Endodermal cell (in vitro differentiated cells): ENCODE data around the gene NPDC1. TPM values are rescaled to one million over a fixed set of nuclear protein-coding genes. Genes with fewer than 3 reads are reported as not detected.
A peak's percentile ranks its signal among the peaks of the same experiment; 100 is the strongest.

Experiments used
- DNase-seq: peaks from one replicate; pipeline ENCODE4 v3.0.0-alpha.2; 2017
- H3K27ac ChIP-seq: 2 replicates; pipeline ENCODE4 v1.5.1; 2013; ENCODE audit warnings: mild to moderate bottlenecking, low read depth, low read length, moderate library complexity
- H3K27me3 ChIP-seq: 2 replicates; pipeline ENCODE4 v1.6.1; 2013; ENCODE audit warnings: mild to moderate bottlenecking, low read length, moderate library complexity; ENCODE audit not compliant: insufficient read depth, control insufficient read depth, poor library complexity, severe bottlenecking
- H3K36me3 ChIP-seq: 2 replicates; pipeline ENCODE4 v1.7.0; 2013; ENCODE audit warnings: mild to moderate bottlenecking, low read length, moderate library complexity; ENCODE audit not compliant: control insufficient read depth, insufficient read depth
- H3K4me1 ChIP-seq: one replicate; pipeline ENCODE4 v1.7.0; 2013; ENCODE audit warnings: low read length; ENCODE audit not compliant: control insufficient read depth, insufficient read depth
- H3K4me3 ChIP-seq: 2 replicates; pipeline ENCODE4 v1.5.1; 2013; ENCODE audit warnings: mild to moderate bottlenecking, low read length, moderate library complexity
- H3K9ac ChIP-seq: 2 replicates; pipeline ENCODE4 v1.6.1; 2013; ENCODE audit warnings: mild to moderate bottlenecking, low read length, moderate library complexity; ENCODE audit not compliant: poor library complexity, severe bottlenecking; ENCODE audit errors: extremely low read depth
- H3K9me3 ChIP-seq: 2 replicates; pipeline ENCODE4 v1.6.1; 2013; ENCODE audit warnings: mild to moderate bottlenecking, low read length, moderate library complexity; ENCODE audit not compliant: control insufficient read depth
- H3K27ac Mint-ChIP-seq: 2 replicates; pipeline ENCODE4 v1.8.0; 2020; ENCODE audit warnings: mixed read lengths
- H3K27me3 Mint-ChIP-seq: 2 replicates; pipeline ENCODE4 v1.8.0; 2021; ENCODE audit warnings: mild to moderate bottlenecking, mixed read lengths; ENCODE audit not compliant: insufficient read depth
- H3K36me3 Mint-ChIP-seq: 2 replicates; pipeline ENCODE4 v1.8.0; 2020; ENCODE audit warnings: low read depth, mixed read lengths
- H3K4me1 Mint-ChIP-seq: 2 replicates; pipeline ENCODE4 v1.8.0; 2020; ENCODE audit warnings: mixed read lengths
- H3K4me3 Mint-ChIP-seq: 2 replicates; pipeline ENCODE4 v1.8.0; 2020; ENCODE audit warnings: mild to moderate bottlenecking, moderate library complexity, mixed read lengths
- H3K9me3 Mint-ChIP-seq: 2 replicates; pipeline ENCODE4 v1.8.0; 2020; ENCODE audit warnings: mild to moderate bottlenecking, mixed read lengths
- CTCF ChIP-seq: fragments of 200-600 bp; sonication (generic); conservative IDR thresholded peaks from 2 replicates; pipeline ENCODE4 v1.5.0; 2021; ENCODE audit warnings: antibody characterized with exemption, mild to moderate bottlenecking
- WGBS, 2 experiments: methylation state at CpG; one replicate each; pipeline versions ENCODE4 v1.1.5 to v1.1.7; 2013; ENCODE audit warnings: missing lambda C conversion rate in 2 of 2, mixed read lengths in 1 of 2; ENCODE audit not compliant: insufficient coverage in 1 of 2, insufficient read length in 1 of 2; 5-methylcytosine and 5-hydroxymethylcytosine counted together
- total RNA-seq, 2 donors: library from RNA; stranded (reverse); fragmentation: NEBNext Ultra II Directional in 1 of 2; extraction: Animal tissue kit (Norgen Biotek cat#: 25700) in 1 of 2; gene quantifications; 2 replicates in 1 of 2; 3 replicates in 1 of 2; pipeline ENCODE4 v1.2.1, GENCODE V29; 2021

Gene NPDC1
- total RNA-seq, 2 donors from 2014 or later = 60.8 to 73.3 TPM

GRCh38 chr9:137052998-137053943 lies 7.3 kb upstream of the NPDC1 start:
- no peaks in the 10 kb centered on the region for H3K9me3 ChIP-seq
- 14 to 20% methylated on average over 13 to 71 of the region's 71 CpGs for WGBS, 2 experiments
- H3K4me1 ChIP-seq = no peaks in the 10 kb centered on the region
- H3K4me1 Mint-ChIP-seq = peaks cover 2% of the 10 kb centered on the region
- peak; percentile 75 for DNase-seq
- H3K27ac ChIP-seq = no peak overlapping the region
- peaks cover 51% of the 10 kb centered on the region for H3K27me3 Mint-ChIP-seq
- H3K36me3 ChIP-seq = no peaks in the 10 kb centered on the region
- no peak overlapping the region for H3K4me3 ChIP-seq
- H3K9me3 Mint-ChIP-seq = no peaks in the 10 kb centered on the region
- H3K4me3 Mint-ChIP-seq = peak overlapping the region; percentile 7
- H3K9ac ChIP-seq = no peak overlapping the region
- H3K36me3 Mint-ChIP-seq = no peaks in the 10 kb centered on the region
- no peak for TF ChIP-seq CTCF
- H3K27me3 ChIP-seq = peaks cover 66% of the 10 kb centered on the region
- no peak overlapping the region for H3K27ac Mint-ChIP-seq

- DNase-seq = no peak
- no peak for TF ChIP-seq CTCF
- no peak overlapping the region for H3K27ac ChIP-seq
- H3K9ac ChIP-seq = no peak overlapping the region
- Mint-ChIP-seq H3K27me3 (peaks cover 59% of the 10 kb centered on the region), H3K9me3 (no peaks in the 10 kb centered on the region), H3K4me3 (no peak overlapping the region), H3K27ac (no peak overlapping the region), H3K4me1 (peaks cover 2% of the 10 kb centered on the region), H3K36me3 (no peaks in the 10 kb centered on the region)
- peaks cover 76% of the 10 kb centered on the region for H3K27me3 ChIP-seq
- no peaks in the 10 kb centered on the region for H3K4me1 ChIP-seq
- WGBS, 2 experiments = 80 to 91% methylated on average over 4 to 5 of the region's 8 CpGs
- H3K9me3 ChIP-seq = no peaks in the 10 kb centered on the region
- H3K36me3 ChIP-seq = no peaks in the 10 kb centered on the region
- no peak overlapping the region for H3K4me3 ChIP-seq
Measured at GRCh38 chr9:137052293-137052692, 6.3 kb upstream of the NPDC1 start.

- WGBS, 2 experiments = 90 to 97% methylated on average over 13 to 17 of the region's 17 CpGs
- Histone ChIP-seq H3K9ac (no peak overlapping the region), H3K36me3 (no peaks in the 10 kb centered on the region), H3K27ac (no peak overlapping the region), H3K4me1 (no peaks in the 10 kb centered on the region), H3K9me3 (no peaks in the 10 kb centered on the region), H3K4me3 (no peak overlapping the region), H3K27me3 (peaks cover 81% of the 10 kb centered on the region)
- H3K27me3 Mint-ChIP-seq = peaks cover 69% of the 10 kb centered on the region
- H3K36me3 Mint-ChIP-seq = no peaks in the 10 kb centered on the region
- TF ChIP-seq CTCF = no peak
- no peak overlapping the region for H3K4me3 Mint-ChIP-seq
- no peaks in the 10 kb centered on the region for H3K9me3 Mint-ChIP-seq
- H3K27ac Mint-ChIP-seq = no peak overlapping the region
- no peak for DNase-seq
- H3K4me1 Mint-ChIP-seq = peaks cover 2% of the 10 kb centered on the region
Measured at GRCh38 chr9:137051145-137051724, 5.3 kb upstream of the NPDC1 start.
